Gastrocnemius medialis (tissue), 4 donors: ENCODE measurements around the gene PTEN. TPM values are rescaled to one million over a fixed set of nuclear protein-coding genes. Genes with fewer than 3 reads are reported as not detected.

Experiments used
- ATAC-seq, 2 donors: fragments of 150-250 bp; one replicate each; pipeline ENCODE4 v1.9.1; 2016
- DNase-seq, 2 donors: peaks; one replicate each; pipeline ENCODE4 v3.0.0-alpha.2; 2019
- H3K27ac ChIP-seq, 4 donors: fragments of 200-600 bp; sonication (generic); 1 replicate in 1 of 4; 2 replicates in 3 of 4; pipeline ENCODE4 v1.5.1; 2016 to 2018; ENCODE audit warnings: mild to moderate bottlenecking in 2 of 4, moderate library complexity in 1 of 4
- H3K27me3 ChIP-seq, 3 donors: fragments of 200-600 bp; sonication (generic) in 2 of 3; 1 replicate in 1 of 3; 2 replicates in 2 of 3; pipeline versions ENCODE4 v1.5.1 to v1.6.0; 2016 to 2019; ENCODE audit warnings: mild to moderate bottlenecking in 1 of 3, moderate library complexity in 1 of 3
- H3K36me3 ChIP-seq, 2 donors: fragments of 200-600 bp; sonication (generic) in 1 of 2; one replicate each; pipeline ENCODE4 v1.5.1; 2017 to 2018
- H3K4me1 ChIP-seq, 2 donors: fragments of 200-600 bp; sonication (generic) in 1 of 2; one replicate each; pipeline ENCODE4 v1.5.1; 2016 to 2017; ENCODE audit warnings: mild to moderate bottlenecking in 2 of 2
- H3K4me3 ChIP-seq, 4 donors: fragments of 200-600 bp; sonication (generic) in 3 of 4; 1 replicate in 1 of 4; 2 replicates in 3 of 4; pipeline ENCODE4 v1.5.1; 2016 to 2019; ENCODE audit warnings: mild to moderate bottlenecking in 2 of 4
- H3K9me3 ChIP-seq, 3 donors: fragments of 200-600 bp; sonication (generic) in 2 of 3; 1 replicate in 1 of 3; 2 replicates in 2 of 3; pipeline ENCODE4 v1.5.1; 2016 to 2019
- CTCF ChIP-seq, 5 experiments: fragments of 450-650 bp in 3 of 5; fragments of 200-600 bp in 2 of 5; sonication (generic) in 2 of 5; IDR thresholded peaks in 4 of 5; conservative IDR thresholded peaks in 1 of 5; 1 replicate in 4 of 5; 2 replicates in 1 of 5; pipeline ENCODE4 v1.5.1; 2016 to 2019; ENCODE audit warnings: antibody characterized with exemption in 5 of 5, mild to moderate bottlenecking in 3 of 5, moderate library complexity in 3 of 5
- POLR2A ChIP-seq, 2 donors: fragments of 450-650 bp; IDR thresholded peaks; one replicate each; pipeline ENCODE4 v1.6.1; 2017; ENCODE audit warnings: antibody characterized with exemption in 2 of 2, mild to moderate bottlenecking in 2 of 2, moderate library complexity in 2 of 2
- in situ Hi-C, 4 donors: fragments of 200-750 bp; cut with MboI; loops; one replicate each; pipeline versions ENCODE4 v1.15.0 to v1.8.0; 2017; ENCODE audit warnings: low sequenced_read_pairs in 4 of 4
- intact Hi-C: fragments of 100-400 bp; cut with DNase I; formaldehyde crosslinking; loops from one replicate; pipeline ENCODE4 v1.15.1; 2023; ENCODE audit warnings: low total_unique reads
- total RNA-seq, 4 donors: library from RNA; depleted of rRNA; stranded (reverse); fragments of >200 nt; gene quantifications; one replicate each; pipeline versions ENCODE4 v1.1.0 to v1.2.3, GENCODE V29; 2016

Gene PTEN
- total RNA-seq, 4 donors from 2014 or later: 32.2 to 54.5 (median 41.5) TPM

DNA sequence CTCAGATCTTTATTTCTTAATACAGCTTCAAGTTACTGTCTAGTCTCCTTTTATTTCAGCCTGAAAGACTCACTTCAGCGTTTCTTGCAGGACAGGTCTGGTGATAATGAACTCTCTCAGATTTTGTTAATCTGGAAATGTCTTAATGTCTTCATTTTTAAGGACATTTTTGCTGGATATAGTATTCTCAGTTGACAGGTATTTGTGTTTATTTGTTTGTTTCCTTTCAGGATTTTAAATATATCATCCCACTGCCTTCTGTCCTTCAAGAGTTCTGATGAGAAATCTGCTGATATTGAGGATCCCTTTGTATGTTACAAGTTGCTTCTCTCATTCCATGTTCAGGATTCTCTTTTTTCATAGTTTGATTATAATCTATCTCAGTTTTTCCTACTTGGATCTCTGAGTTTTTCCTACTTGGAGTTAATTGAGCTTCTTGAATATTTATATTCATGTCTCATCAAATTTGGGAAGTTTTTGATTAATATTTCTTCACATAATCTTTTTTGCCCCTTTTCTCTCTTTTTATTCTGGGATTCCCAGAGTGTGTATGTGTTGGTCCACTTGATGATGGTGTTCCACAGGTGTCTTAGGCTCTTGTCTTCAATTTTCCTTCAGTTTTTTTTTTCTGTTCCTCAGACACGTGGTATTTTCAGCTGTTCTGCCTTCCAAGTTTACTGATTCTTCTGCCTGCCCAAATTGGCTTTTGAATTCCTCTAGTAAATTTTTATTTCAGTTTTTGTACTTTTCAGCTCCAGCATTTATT is 49.9 kb downstream of the PTEN start:
- no peaks in the 10 kb centered on the region for H3K27me3 ChIP-seq
- no peak overlapping the region for H3K27ac ChIP-seq
- DNase-seq (no peak), ATAC-seq (no peak)
- intact Hi-C loops: no loop called here
- no peak overlapping the region for H3K4me3 ChIP-seq
- in situ Hi-C loops: no loop called here
- H3K4me1 ChIP-seq: peaks cover 20 to 32% of the 10 kb centered on the region in 2 donors
- peaks cover 0 to 11% (median 0%) of the 10 kb centered on the region in 3 donors for H3K9me3 ChIP-seq
- TF ChIP-seq POLR2A (IDR thresholded peaks at IDR 0.05) (no peak), CTCF (IDR thresholded peaks at IDR 0.05 in 4 of 5, conservative IDR thresholded peaks at IDR 0.05 in 1 of 5) (no peak)
- H3K36me3 ChIP-seq: no peaks in the 10 kb centered on the region

- peaks cover 29 to 35% of the 10 kb centered on the region in 2 donors for H3K4me1 ChIP-seq
- H3K9me3 ChIP-seq: peaks cover 0 to 11% (median 0%) of the 10 kb centered on the region in 3 donors
- DNase-seq (no peak), ATAC-seq (no peak)
- in situ Hi-C loops (no loop called here), intact Hi-C loops (no loop called here)
- TF ChIP-seq CTCF (IDR thresholded peaks at IDR 0.05 in 4 of 5, conservative IDR thresholded peaks at IDR 0.05 in 1 of 5) (no peak), POLR2A (IDR thresholded peaks at IDR 0.05) (no peak)
- H3K36me3 ChIP-seq: no peaks in the 10 kb centered on the region
- peak overlapping the region in 2 of 4 donors; percentile 1 to 24 for H3K27ac ChIP-seq
- H3K4me3 ChIP-seq: no peak overlapping the region
- no peaks in the 10 kb centered on the region for H3K27me3 ChIP-seq
These were observed 52.0 kb downstream of the PTEN start for GRCh38 chr10:87915406-87915805.

DNA sequence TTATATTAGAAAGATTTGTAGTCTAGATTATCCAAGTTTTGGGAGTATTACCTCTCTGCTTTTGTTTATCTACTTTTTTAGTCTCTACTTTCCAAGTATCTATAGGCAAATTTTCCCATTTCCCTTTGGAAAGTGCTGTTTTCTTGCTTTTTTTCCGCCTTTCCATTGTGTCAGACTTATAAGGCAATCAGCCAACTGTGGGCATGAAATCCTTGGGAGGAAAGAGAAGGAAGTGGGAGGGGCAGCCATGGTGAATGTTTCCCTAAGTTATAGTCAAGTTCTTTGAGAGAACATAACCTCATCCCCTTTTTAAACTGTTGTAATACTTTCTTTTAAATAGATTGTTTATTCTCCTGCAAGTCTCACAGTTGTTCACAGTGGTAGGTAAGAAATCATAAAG is 52.6 kb downstream of the PTEN start:
- in situ Hi-C loops: no loop called here
- H3K9me3 ChIP-seq: peaks cover 0 to 11% (median 0%) of the 10 kb centered on the region in 3 donors
- no peak for DNase-seq

GRCh38 chr10:87916515-87916914 is 53.1 kb downstream of the PTEN start:
- intact Hi-C loops: no loop called here
- peak in 1 of 2 donors; percentile 39 for ATAC-seq
- peak overlapping the region in 3 of 4 donors; percentile 1 to 24 (median 21) for H3K27ac ChIP-seq

More for the DNA sequence above, 52.6 kb downstream of the PTEN start:
- Histone ChIP-seq H3K4me3 (no peak overlapping the region), H3K27ac (peak overlapping the region in 3 of 4 donors; percentile 1 to 24 (median 21)), H3K27me3 (no peaks in the 10 kb centered on the region), H3K4me1 (peaks cover 29 to 35% of the 10 kb centered on the region in 2 donors), H3K36me3 (no peaks in the 10 kb centered on the region)
- intact Hi-C loops: no loop called here
- no peak for TF ChIP-seq POLR2A (IDR thresholded peaks at IDR 0.05)
- ATAC-seq: no peak

More at GRCh38 chr10:87916515-87916914, 53.1 kb downstream of the PTEN start:
- H3K9me3 ChIP-seq: peaks cover 0 to 11% (median 0%) of the 10 kb centered on the region in 3 donors
- no peak for TF ChIP-seq CTCF (IDR thresholded peaks at IDR 0.05 in 4 of 5, conservative IDR thresholded peaks at IDR 0.05 in 1 of 5)
- no peak for TF ChIP-seq POLR2A (IDR thresholded peaks at IDR 0.05)
- H3K4me3 ChIP-seq: no peak overlapping the region
- no peaks in the 10 kb centered on the region for H3K36me3 ChIP-seq
- H3K27me3 ChIP-seq: no peaks in the 10 kb centered on the region
- in situ Hi-C loops: no loop called here
- H3K4me1 ChIP-seq: peaks cover 29 to 35% of the 10 kb centered on the region in 2 donors
- no peak for DNase-seq
